Uterus (tissue), 2 donors: Measurements from ENCODE around the gene CLTA.

Experiments
- POLR2A ChIP-seq, 2 donors: fragments of 450-650 bp; IDR thresholded peaks; one replicate each; pipeline ENCODE4 v1.6.1; 2016; ENCODE audit warnings: antibody characterized with exemption in 2 of 2, mild to moderate bottlenecking in 1 of 2, moderate library complexity in 1 of 2
- TF ChIP-seq, protein P1 (sequence below), 4 experiments: fragments of 200-600 bp in 2 of 4; fragments of 450-650 bp in 2 of 4; sonication (generic) in 2 of 4; IDR thresholded peaks; one replicate each; pipeline ENCODE4 v1.5.1; 2016 to 2019; ENCODE audit warnings: antibody characterized with exemption in 4 of 4, mild to moderate bottlenecking in 2 of 4, moderate library complexity in 1 of 4

DNA sequence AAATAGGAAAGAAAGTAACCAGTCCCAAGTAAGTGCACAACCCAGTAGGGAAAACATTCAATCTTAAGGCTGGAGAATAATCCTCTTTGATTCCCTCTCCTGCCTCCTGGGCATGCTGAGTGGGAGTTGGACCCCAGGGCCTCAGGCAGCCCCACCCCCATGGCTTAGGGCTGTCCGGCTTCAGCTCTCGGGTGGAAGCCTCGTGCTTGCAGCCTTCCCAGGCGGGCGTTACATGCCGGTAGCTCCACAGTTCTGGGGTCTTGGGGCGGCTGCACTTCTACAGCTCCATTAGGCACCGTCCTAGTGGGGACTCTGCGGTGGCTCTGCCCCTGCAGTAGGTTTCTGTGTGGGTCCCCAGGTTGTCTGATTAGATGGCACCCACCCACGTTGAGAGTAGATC, 44.1 kb upstream of the CLTA start:
- TF ChIP-seq, protein P1, sequence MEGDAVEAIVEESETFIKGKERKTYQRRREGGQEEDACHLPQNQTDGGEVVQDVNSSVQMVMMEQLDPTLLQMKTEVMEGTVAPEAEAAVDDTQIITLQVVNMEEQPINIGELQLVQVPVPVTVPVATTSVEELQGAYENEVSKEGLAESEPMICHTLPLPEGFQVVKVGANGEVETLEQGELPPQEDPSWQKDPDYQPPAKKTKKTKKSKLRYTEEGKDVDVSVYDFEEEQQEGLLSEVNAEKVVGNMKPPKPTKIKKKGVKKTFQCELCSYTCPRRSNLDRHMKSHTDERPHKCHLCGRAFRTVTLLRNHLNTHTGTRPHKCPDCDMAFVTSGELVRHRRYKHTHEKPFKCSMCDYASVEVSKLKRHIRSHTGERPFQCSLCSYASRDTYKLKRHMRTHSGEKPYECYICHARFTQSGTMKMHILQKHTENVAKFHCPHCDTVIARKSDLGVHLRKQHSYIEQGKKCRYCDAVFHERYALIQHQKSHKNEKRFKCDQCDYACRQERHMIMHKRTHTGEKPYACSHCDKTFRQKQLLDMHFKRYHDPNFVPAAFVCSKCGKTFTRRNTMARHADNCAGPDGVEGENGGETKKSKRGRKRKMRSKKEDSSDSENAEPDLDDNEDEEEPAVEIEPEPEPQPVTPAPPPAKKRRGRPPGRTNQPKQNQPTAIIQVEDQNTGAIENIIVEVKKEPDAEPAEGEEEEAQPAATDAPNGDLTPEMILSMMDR (IDR thresholded peaks at IDR 0.05): no peak
- TF ChIP-seq POLR2A (IDR thresholded peaks at IDR 0.05): no peak
